SK-N-MC (cell line): ENCODE measurements around the gene VWC2.

Experiments used
- EZH2 ChIP-seq: fragments of 200-600 bp; sonication (generic); IDR thresholded peaks from one replicate; pipeline ENCODE4 v1.6.1; 2017; ENCODE audit warnings: antibody characterized with exemption
- FOXP2 ChIP-seq: optimal IDR thresholded peaks from 2 replicates; pipeline ENCODE3; 2011; ENCODE audit warnings: mild to moderate bottlenecking, moderate library complexity; ENCODE audit not compliant: insufficient read depth; ENCODE audit errors: extremely low read length, control extremely low read depth
- POLR2AphosphoS5 ChIP-seq: IDR thresholded peaks from 2 replicates; pipeline ENCODE4 v1.6.1; 2012; ENCODE audit warnings: mild to moderate bottlenecking, low read depth, low read length, borderline replicate concordance

DNA sequence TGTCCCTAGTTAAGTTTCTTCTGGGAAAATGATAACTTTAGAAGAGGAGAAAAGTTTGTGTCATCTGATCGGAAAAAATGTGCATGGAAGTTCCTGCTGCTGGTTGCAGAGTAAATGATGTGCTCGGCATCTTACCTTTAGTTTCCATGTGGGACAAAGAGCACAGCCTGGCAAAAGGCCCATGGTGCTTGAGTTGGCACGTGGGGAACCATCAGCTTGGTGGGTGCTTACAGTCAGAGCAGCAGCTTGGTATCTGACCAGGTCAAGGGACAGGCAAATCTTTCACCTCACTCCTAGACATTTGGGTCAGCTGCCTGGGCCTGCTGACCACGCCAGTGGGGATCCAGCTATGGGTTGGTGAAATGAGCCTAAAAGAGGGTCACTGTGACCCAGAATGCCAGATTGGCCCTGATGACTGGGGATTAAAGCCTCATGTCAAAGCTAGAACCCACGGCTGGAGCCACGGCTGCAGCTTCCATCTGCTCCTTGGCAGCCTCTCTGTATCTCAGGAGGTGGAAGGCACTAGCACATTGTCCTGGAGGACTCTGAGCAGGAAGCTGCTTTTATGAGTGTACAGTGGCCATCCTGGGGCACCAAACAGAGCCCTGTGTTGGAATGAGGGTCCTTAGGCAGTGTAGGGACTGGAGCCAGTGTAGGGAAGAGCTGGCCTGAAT is 24.7 kb downstream of the VWC2 start:
- TF ChIP-seq EZH2 (no peak), FOXP2 (no peak), POLR2AphosphoS5 (no peak)
